ENCODE measurements around the gene C2CD4C. TPM values are rescaled to one million over a fixed set of nuclear protein-coding genes. Genes with fewer than 3 reads are reported as not detected.

C2CD4C gene
- total and polyA plus RNA-seq, 10 of the 15 experiments (the other 5 are each of a cell fraction or from before 2014, with no cell fraction given): not detected

DNA sequence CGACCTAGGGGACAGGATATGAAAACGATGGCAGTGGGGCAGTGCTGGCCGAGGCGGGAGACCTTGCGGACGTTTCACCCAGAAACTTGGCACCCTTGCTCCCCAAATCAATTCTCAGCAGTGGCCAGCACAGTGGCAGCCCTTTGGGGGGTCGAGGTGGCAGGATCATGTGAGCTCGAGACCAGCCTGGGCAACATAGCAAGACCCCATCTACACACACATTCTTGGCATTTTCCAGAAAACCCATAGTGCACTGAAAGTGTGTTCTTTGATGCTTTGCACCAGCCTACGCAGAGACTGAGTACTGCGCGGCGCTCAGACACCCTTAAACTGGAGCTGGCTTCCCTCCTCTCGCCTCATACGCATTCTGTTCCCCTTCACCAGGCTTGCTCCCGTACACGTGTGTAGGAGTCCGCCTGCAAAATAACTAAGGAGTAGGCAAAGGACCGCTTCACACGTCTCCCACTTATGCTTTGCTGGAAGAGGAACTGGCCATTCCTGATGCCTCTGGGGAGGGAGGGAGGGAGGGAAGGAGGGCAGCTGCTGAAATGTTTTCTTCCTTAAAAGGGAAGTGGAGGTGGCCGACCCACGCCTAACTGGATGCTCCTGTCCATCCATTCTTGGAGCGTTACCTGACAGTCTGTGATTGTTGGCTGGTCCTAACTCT is 40.9 kb downstream of the C2CD4C start:
- ChIA-PET RAD21 (ENCODE audit: unreplicated experiment) (no interaction called here), POLR2A (no interaction called here), SMC1A (ENCODE audit: uncharacterized antibody, unreplicated experiment) (no interaction called here), CTCF (no interaction called here)
- no peak for ATAC-seq
- Histone ChIP-seq H3K79me2 (ENCODE audit: control insufficient read depth, insufficient read depth, low read length) (no peaks in the 10 kb centered on the region), H3K9ac (ENCODE audit: control insufficient read depth, insufficient read depth, low read length) (no peak overlapping the region), H3K4me3 (no peak overlapping the region), H4K20me1 (ENCODE audit: control insufficient read depth, insufficient read depth) (no peaks in the 10 kb centered on the region), H2AFZ (ENCODE audit: control insufficient read depth, low read depth, low read length) (no peak overlapping the region), H3K4me2 (ENCODE audit: control insufficient read depth, insufficient read depth) (no peak overlapping the region), H3K4me1 (ENCODE audit: control insufficient read depth, insufficient read depth, low read length) (no peaks in the 10 kb centered on the region), H3K27me3 (replicated peaks in 1 of 2; ENCODE audit: control insufficient read depth in 2 of 2, insufficient read depth in 2 of 2, low read length in 1 of 2) (no peaks in the 10 kb centered on the region), H3K36me3 (ENCODE audit: control insufficient read depth in 2 of 2, insufficient read depth in 2 of 2, low read length in 1 of 2) (no peaks in the 10 kb centered on the region), H3K9me3 (replicated peaks; ENCODE audit: control insufficient read depth, insufficient read depth, low read length) (no peaks in the 10 kb centered on the region), H3K27ac (ENCODE audit: control insufficient read depth, insufficient read depth) (no peak overlapping the region)
- BruUV-seq (replicated peaks): no TSS peak
- WGBS (ENCODE audit: insufficient coverage, insufficient replicate concordance, low lambda C conversion rate, missing lambda C conversion rate): 58% methylated on average over 22 of the region's 22 CpGs
- FAIRE-seq: no peak
- intact Hi-C loops (cut with micrococcal nuclease; ENCODE audit: unreplicated experiment) (no loop called here), in situ Hi-C loops (cut with MboI) (no loop called here)
- no peak for DNase-seq (ENCODE audit: low read depth, low spot score)
- TF ChIP-seq ZNF207 (IDR thresholded peaks at IDR 0.05; ENCODE audit: borderline replicate concordance): no peak
- TF ChIP-seq SIX5 (IDR thresholded peaks at IDR 0.05; ENCODE audit: low read depth, low read length, severe bottlenecking): no peak
- no peak for TF ChIP-seq DPF2 (IDR thresholded peaks at IDR 0.05)
- TF ChIP-seq, protein P1, sequence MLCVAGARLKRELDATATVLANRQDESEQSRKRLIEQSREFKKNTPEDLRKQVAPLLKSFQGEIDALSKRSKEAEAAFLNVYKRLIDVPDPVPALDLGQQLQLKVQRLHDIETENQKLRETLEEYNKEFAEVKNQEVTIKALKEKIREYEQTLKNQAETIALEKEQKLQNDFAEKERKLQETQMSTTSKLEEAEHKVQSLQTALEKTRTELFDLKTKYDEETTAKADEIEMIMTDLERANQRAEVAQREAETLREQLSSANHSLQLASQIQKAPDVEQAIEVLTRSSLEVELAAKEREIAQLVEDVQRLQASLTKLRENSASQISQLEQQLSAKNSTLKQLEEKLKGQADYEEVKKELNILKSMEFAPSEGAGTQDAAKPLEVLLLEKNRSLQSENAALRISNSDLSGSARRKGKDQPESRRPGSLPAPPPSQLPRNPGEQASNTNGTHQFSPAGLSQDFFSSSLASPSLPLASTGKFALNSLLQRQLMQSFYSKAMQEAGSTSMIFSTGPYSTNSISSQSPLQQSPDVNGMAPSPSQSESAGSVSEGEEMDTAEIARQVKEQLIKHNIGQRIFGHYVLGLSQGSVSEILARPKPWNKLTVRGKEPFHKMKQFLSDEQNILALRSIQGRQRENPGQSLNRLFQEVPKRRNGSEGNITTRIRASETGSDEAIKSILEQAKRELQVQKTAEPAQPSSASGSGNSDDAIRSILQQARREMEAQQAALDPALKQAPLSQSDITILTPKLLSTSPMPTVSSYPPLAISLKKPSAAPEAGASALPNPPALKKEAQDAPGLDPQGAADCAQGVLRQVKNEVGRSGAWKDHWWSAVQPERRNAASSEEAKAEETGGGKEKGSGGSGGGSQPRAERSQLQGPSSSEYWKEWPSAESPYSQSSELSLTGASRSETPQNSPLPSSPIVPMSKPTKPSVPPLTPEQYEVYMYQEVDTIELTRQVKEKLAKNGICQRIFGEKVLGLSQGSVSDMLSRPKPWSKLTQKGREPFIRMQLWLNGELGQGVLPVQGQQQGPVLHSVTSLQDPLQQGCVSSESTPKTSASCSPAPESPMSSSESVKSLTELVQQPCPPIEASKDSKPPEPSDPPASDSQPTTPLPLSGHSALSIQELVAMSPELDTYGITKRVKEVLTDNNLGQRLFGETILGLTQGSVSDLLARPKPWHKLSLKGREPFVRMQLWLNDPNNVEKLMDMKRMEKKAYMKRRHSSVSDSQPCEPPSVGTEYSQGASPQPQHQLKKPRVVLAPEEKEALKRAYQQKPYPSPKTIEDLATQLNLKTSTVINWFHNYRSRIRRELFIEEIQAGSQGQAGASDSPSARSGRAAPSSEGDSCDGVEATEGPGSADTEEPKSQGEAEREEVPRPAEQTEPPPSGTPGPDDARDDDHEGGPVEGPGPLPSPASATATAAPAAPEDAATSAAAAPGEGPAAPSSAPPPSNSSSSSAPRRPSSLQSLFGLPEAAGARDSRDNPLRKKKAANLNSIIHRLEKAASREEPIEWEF (IDR thresholded peaks at IDR 0.05; ENCODE audit: insufficient replicate concordance, low read depth, low read length): no peak
- no peak for TF ChIP-seq RELA (IDR thresholded peaks at IDR 0.05; ENCODE audit: borderline replicate concordance, partially characterized antibody)
- TF ChIP-seq EED (IDR thresholded peaks at IDR 0.05; ENCODE audit: low read depth): no peak
- TF ChIP-seq, protein P2, sequence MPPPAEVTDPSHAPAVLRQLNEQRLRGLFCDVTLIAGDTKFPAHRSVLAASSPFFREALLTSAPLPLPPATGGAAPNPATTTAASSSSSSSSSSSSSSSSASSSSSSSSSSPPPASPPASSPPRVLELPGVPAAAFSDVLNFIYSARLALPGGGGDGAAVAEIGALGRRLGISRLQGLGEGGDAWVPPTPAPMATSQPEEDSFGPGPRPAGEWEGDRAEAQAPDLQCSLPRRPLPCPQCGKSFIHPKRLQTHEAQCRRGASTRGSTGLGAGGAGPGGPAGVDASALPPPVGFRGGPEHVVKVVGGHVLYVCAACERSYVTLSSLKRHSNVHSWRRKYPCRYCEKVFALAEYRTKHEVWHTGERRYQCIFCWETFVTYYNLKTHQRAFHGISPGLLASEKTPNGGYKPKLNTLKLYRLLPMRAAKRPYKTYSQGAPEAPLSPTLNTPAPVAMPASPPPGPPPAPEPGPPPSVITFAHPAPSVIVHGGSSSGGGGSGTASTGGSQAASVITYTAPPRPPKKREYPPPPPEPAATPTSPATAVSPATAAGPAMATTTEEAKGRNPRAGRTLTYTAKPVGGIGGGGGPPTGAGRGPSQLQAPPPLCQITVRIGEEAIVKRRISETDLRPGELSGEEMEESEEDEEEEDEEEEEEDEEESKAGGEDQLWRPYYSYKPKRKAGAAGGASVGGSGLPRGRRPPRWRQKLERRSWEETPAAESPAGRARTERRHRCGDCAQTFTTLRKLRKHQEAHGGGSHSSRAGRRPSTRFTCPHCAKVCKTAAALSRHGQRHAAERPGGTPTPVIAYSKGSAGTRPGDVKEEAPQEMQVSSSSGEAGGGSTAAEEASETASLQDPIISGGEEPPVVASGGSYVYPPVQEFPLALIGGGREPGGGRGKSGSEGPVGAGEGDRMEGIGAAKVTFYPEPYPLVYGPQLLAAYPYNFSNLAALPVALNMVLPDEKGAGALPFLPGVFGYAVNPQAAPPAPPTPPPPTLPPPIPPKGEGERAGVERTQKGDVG (CRISPR knock-in tag; IDR thresholded peaks at IDR 0.05): no peak
- no peak for TF ChIP-seq POU2F2 (IDR thresholded peaks at IDR 0.05; ENCODE audit: borderline replicate concordance, low read depth, low read length)
- no peak for TF ChIP-seq HDAC2 (IDR thresholded peaks at IDR 0.05)
- TF ChIP-seq, protein P3, sequence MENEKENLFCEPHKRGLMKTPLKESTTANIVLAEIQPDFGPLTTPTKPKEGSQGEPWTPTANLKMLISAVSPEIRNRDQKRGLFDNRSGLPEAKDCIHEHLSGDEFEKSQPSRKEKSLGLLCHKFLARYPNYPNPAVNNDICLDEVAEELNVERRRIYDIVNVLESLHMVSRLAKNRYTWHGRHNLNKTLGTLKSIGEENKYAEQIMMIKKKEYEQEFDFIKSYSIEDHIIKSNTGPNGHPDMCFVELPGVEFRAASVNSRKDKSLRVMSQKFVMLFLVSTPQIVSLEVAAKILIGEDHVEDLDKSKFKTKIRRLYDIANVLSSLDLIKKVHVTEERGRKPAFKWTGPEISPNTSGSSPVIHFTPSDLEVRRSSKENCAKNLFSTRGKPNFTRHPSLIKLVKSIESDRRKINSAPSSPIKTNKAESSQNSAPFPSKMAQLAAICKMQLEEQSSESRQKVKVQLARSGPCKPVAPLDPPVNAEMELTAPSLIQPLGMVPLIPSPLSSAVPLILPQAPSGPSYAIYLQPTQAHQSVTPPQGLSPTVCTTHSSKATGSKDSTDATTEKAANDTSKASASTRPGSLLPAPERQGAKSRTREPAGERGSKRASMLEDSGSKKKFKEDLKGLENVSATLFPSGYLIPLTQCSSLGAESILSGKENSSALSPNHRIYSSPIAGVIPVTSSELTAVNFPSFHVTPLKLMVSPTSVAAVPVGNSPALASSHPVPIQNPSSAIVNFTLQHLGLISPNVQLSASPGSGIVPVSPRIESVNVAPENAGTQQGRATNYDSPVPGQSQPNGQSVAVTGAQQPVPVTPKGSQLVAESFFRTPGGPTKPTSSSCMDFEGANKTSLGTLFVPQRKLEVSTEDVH (IDR thresholded peaks at IDR 0.05; ENCODE audit: low read depth, partially characterized antibody): no peak
